Fibroblast of skin of right biceps (primary cell): ENCODE data around the gene ZSWIM3.
"Not testable (repeated sequence)": the region's sequence is repeated elsewhere in the genome, so short reads cannot be mapped to it uniquely, and the experiment has no call there.

ENCODE experiments used
- DNase-seq: peaks from one replicate; pipeline ENCODE4 v3.0.0-alpha.2; 2013

The ZSWIM3 gene

DNA sequence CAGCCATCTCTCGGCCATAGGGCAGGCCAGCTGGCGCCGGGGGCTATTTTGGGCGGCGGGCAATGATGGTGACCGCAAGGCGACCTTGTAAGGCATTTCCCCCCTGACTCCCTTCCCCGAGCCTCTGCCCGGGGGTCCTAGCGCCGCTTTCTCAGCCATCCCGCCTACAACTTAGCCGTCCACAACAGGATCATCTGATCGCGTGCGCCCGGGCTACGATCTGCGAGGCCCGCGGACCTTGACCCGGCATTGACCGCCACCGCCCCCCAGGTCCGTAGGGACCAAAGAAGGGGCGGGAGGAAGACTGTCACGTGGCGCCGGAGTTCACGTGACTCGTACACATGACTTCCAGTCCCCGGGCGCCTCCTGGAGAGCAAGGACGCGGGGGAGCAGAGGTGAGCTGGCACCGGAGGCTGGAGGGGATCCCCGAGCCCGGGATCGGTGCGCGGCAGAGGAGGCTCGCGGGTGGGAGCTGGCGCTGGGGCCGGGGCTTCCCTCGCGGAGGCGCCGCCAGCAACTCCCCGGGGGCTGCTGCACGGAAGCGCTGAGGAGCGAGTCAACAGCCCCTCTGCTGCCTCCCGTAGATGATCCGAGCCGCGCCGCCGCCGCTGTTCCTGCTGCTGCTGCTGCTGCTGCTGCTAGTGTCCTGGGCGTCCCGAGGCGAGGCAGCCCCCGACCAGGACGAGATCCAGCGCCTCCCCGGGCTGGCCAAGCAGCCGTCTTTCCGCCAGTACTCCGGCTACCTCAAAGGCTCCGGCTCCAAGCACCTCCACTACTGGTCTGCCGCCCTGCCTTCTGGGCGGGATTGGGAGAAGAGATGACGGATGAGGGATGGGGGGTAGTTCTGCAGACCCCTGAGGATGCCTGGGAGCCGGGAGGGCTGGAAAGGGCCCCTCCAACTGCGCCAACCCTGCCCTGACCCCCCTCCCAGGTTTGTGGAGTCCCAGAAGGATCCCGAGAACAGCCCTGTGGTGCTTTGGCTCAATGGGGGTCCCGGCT, 33.9 kb downstream of the ZSWIM3 start, which contains the start of the genes CTSA and NEURL2:
TSS of gene CTSA (plus strand) at position 351 of the 999 bp plus-strand sequence. CDS start at position 585, 234 bp downstream.
TSS of gene NEURL2 (minus strand) at position 224 of the 999 bp plus-strand sequence. CDS start at position 7, 217 bp downstream.
- DNase-seq = peak; percentile 94

DNA sequence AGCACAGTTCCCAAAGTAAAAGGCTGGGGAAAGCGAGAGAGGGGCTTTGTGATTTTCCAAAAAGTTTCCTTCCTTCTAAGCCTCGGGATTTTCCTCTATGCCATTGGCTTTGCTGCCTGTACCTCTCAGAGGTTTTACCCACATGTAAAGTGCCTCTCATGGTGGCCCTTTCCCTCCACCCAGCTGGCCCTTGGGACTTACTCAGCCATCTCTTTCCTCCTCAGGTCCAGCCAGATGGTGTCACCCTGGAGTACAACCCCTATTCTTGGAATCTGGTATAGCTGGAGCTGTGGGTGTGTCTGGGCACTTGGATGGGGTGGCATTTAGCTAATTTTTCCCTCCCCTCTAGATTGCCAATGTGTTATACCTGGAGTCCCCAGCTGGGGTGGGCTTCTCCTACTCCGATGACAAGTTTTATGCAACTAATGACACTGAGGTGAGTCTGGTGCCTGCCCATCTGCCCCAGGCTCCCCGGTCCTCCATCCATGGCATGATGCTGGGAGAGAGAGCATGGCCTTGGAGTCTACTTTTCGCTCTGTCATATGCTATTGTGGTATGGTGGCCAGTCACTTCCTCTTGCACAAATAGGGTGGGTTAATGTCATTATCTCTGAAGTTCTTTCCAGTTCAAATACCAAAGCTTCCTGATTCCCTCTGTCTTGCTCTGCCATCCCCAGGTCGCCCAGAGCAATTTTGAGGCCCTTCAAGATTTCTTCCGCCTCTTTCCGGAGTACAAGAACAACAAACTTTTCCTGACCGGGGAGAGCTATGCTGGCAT, 34.8 kb downstream of the ZSWIM3 start:
- peak; percentile 22 for DNase-seq

DNA sequence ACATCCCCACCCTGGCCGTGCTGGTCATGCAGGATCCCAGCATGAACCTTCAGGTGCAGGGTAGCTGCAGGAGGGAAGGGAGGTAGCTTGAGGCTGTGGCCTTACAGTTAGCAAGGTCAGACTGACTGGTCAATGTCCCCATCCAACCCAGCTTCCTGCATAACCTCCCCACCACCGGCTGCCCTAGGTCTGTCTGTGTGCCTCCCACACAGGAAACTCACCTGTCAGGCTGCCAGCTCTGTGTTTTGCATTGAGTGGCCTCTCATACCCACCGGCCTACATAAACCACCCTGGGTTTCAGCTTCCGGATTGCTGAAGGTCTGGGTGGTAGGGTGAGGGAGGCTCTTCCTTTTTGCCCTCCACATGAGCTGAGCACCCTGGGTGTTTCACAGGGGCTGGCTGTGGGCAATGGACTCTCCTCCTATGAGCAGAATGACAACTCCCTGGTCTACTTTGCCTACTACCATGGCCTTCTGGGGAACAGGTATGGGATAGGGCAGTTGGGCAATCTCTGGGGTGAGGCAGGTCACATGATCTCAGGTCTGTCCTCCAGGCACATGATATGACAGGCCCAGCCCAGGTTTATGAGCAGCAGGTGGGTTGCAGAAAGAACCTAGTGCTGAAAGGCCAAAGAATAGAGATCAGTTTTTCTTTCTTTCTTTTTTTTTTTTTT, 35.5 kb downstream of the ZSWIM3 start:
- DNase-seq = no peak

DNA sequence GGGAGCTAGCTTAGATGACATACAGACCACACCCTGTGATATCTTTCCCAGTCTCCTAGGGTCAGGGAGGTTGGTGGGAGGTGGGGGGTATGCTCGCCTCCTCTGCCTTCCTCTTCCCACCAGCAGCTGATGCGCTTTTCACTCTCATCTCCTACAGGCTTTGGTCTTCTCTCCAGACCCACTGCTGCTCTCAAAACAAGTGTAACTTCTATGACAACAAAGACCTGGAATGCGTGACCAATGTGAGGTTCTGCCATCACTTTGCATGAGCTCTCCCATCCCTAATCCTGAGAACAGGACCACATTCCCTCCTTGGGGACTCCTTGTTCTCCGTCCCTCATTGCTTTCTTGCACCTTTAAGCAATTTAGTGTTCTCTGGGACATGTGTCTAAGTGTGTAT, 36.4 kb downstream of the ZSWIM3 start:
- no peak for DNase-seq

DNA sequence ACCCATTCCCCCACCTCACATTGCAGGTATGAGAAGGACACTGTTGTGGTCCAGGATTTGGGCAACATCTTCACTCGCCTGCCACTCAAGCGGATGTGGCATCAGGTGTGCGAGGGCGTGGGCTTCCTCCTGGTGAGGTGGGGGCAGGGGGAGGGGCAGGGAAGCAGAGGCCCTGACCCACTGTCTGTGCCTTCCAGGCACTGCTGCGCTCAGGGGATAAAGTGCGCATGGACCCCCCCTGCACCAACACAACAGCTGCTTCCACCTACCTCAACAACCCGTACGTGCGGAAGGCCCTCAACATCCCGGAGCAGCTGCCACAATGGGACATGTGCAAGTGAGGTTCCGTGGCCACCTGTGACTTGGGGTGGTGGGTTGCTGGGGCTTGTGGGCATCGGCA, 37.4 kb downstream of the ZSWIM3 start:
- no peak for DNase-seq

DNA sequence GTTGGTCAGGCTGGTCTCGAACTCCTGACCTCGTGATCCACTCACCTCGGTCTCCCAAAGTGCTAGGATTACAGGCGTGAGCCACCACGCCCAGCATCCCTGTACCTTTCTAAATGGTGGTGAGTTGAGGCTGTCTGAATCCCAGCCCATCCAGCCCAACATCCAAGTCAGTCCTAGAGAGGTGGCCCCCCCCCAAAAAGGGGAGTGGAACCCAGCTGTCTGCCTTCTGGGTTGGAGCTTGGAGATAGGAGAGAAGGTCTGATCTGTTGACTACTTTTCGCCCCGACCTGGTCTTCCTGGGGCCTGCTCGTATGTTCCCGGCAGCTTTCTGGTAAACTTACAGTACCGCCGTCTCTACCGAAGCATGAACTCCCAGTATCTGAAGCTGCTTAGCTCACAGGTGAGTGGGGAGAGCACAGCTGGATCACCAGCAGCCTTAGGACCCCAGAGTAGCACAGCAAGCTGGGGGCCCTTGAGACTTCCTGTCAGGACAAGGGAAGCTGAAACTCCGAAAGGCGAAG, 39.3 kb downstream of the ZSWIM3 start:
- no peak for DNase-seq

DNA sequence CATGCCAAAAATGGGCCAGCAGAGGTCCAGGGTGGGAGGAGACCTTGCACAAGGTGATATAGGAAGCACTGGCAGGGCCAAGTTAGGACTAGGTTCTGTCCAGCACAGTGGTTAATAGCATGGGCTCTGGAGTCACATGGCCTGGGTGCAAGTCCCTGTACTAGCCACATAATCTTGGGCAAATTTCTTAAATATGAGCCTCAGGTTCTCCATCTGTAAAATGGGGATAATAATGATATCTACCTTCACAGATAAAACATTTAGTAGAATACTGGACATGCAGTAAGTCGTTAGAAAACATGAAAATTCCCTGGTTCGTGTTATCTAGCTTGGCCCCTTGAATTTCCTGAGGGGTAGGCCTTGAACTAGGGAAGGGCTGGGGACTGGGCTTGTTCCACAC, 39.9 kb downstream of the ZSWIM3 start:
- no peak for DNase-seq

DNA sequence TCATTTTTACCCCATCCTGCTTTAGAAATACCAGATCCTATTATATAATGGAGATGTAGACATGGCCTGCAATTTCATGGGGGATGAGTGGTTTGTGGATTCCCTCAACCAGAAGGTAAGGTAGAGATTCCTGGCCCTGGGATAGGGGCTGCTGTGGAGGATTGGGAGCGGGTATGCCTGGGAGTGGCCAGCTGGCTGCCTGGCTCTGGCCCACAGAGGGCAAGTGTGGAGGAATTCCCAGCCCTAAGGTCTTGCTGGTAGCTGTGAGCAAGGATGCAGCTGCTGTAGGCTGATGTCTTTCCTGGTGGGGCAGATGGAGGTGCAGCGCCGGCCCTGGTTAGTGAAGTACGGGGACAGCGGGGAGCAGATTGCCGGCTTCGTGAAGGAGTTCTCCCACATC, 40.3 kb downstream of the ZSWIM3 start:
- no peak for DNase-seq

DNA sequence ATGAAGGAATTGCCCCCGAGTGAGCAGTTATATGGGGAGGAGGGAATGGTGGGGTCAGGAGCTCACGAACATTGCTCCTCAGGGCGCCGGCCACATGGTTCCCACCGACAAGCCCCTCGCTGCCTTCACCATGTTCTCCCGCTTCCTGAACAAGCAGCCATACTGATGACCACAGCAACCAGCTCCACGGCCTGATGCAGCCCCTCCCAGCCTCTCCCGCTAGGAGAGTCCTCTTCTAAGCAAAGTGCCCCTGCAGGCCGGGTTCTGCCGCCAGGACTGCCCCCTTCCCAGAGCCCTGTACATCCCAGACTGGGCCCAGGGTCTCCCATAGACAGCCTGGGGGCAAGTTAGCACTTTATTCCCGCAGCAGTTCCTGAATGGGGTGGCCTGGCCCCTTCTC, 40.9 kb downstream of the ZSWIM3 start:
- no peak for DNase-seq

DNA sequence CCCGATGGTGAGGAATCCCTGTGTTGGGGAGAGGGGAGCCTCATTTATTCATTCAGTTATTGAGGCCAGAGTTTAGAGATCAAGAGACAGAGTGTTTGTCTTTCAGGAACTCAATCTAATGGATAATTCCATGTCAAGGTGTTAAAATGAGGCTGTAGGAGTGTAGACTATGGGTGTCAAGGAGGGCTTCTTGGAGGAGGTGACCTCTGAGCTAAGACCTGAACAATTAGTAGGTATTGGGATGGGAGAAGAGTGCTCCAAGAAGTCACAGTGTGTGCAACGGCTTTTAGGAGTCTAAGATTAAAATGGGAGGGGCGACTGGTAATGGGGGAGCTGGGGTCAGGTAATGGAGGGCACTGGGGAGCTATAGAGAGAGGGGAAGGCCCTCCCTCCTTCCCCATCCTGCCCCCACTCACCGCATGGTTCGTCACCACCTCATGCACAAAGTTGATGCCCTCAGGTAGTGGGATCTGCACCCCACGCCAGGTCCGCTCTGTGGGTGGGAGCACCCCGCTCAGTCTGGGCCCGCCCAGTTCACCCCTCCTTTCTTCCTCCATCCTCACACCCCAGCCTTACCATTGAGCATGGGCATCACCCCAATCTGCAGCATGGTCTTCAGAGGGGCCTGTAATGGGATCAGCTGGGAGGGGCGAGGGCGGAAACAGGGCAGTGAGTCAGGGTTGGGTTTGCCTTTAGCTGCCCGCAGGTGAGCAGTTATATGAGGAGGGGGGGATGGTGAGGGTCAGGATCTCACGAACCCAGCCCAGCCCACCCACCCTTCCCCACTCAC, 41.8 kb downstream of the ZSWIM3 start:
- DNase-seq = no peak

DNA sequence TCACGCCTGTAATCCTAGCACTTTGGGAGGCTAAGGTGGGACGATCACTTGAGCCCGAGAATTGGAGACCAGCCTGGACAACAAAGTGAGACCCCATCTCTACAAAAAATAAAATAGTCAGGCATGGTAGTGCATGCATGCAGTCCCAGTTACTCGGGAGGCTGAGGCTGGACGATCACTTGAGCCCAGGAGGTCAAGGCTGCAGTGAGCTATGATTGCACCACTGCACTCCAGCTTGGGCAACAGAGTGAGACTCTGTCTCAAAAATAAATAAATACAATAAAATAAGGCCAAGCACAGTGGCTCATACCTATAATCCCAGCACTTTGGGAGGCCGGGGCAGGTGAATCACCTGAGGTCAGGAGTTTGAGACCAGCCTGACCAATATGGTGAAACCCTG, 43.9 kb downstream of the ZSWIM3 start:
- DNase-seq = not testable (repeated sequence)

DNA sequence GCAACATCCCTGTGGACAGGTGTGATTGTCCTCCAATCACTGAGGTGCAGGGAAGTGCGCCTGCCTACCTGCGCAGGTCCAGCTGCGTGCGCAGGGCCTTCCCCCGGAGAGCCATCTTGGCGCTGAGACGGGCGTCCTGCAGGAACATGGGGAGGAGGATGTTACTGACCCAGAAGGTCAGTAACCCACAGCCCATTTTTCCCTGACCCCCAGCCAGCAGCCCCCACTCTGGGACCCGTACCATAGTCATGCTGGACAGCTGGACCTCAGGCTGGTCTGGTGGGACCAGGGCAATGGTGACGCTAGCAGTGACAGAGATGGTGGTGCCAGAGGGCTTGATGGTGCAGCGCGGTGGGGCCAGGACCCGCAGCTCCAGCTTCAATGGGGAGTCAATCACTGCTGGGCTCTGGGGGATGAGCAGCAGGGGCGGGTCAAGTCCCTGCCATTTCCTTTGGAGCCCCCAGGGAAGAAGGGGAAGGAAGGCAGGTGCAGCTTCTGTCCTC, 44.8 kb downstream of the ZSWIM3 start:
- no peak for DNase-seq

DNA sequence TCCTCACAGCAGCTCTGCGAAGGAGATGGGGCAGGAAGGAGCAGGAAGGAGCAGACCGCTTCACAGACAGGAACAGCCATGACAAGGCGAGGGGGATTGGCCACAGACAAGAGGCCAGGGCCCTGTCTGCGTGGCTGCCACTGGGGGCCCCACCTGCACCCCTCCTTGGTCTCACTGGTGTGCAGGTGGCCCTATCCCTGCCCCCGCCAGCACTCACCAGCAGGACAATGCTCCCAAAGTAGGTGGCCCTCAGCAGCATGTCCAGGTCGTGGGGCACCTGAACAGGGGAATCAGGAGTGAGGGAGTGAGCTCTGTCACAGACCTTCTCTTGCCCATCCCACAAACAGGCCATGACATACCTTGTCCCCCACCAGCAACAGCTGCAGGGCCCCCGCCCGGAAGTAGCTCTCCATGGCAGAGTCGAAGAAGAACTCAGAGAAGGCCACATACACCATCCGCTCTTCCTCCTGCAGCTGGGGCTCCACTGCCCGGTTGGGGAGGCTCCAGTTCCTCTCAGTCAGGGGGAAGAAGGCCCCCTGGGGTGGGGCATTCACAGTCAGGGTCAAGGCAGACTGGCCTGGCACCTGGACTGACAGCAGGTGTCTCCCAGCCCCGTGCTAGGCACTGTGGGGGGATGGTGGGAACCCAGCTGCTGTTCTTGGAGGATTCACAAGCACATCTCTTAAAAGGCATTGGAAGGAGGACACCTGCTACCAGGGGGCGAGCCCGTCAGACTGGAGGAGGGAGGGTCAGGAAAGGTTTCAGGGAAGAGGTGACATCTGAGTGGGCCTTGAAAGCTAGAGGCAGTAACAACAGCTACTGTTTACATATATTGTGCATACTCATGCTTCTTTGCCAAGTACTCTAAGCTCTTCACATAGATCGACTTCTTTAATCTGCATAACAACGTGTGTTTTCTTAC, 47.4 kb downstream of the ZSWIM3 start:
- DNase-seq = no peak

DNA sequence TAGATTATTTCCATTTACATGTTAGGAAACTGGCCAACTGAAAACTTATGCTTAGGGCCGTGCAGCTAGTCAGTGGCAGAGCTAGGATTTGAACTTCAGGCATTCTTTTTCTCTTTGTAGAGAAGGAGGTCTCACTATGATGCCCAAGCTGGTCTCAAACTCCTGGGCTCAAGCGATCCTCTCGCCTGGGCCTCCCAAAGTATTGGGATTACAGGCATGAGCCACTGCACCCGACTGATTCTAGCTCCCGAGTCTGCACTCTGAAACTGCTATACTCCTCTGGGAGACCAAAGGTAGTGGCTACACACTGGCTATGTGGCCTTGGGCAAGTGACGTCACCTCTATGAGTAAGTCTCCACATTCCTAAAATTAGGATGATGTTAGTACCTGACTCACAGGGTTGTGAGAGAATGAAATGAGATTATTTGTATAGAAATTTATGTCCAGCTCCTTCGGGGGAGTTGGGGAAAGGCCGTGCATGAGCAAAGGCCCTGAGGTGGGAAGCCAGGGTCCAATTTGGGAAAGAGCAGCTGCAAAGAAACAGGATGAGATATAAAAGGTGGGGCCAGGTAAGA, 48.2 kb downstream of the ZSWIM3 start:
- peak; percentile 78 for DNase-seq

DNA sequence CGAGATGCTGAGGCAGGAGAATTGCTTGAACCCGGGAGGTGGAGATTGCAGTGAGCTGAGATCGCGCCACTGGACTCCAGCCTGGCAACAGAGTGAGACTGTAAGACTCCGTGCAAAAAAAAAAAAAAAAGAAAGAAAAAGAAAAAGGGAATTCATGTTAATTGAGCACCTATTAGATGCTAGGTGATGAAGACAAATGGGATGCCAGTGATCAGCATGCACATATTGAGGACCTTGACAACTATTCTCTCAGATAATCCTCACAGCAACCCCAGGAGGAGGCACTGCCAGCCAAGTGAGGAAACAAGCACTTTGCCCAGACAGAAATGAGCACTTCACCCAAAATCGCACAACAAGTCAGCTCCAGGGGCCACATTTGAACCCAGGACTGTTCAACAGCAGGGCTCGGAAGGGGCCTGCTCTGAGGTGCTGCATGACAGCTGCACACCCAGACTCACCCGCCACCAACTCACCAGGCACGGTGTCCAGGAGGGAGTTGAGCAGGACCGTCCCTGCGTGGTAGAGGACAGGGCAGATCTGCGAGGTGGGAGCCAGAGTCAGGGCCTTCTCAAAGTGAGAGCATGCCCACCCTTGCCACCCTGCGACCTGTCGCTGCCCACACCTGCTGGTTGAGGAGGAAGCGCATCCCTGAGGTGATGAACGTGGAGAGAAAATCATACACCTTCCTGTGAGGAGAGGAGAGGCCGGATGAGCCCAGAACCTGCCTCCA, 50.0 kb downstream of the ZSWIM3 start:
- DNase-seq = no peak

DNA sequence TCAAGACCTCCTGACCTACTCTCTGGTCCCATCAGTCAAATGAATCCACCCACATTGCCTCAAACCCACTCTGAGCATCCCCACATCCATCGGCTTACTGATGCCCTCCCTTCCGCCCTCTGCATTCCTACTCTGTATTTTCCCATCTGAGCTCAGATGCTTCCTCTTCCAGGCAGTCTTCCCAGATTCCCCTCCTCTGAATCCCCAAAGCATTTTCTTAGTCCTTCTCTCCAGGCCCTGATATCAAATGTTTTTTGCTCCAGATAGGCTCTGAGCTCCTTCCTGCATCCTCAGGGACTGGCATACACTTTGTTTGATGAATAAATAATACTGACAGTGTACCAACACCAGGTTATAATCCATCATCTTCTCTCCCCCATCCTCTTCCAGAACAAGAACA, 50.7 kb downstream of the ZSWIM3 start:
- DNase-seq = no peak

DNA sequence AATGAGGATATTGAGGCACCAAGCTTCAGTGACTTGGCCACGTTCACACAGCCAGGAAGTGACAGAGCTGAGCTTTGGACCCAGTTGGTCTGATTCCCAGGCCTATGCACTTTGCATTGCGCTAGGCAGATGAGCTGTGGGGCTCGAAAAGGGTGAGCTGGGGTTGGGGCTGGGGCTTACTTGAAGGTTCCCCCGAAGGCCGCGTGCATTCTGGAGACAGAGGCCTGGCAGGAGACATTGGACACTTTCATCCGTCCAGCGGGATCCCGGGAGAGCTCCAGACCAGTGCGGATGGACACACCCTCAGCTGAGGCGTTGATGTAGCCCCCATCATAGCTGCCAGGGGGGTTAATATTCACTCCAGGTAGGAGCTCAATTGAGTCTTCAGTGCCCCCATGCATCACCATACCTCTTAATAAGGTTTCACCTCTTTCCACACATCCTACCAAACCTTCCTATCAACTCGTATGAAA, 52.0 kb downstream of the ZSWIM3 start:
- DNase-seq = no peak

DNA sequence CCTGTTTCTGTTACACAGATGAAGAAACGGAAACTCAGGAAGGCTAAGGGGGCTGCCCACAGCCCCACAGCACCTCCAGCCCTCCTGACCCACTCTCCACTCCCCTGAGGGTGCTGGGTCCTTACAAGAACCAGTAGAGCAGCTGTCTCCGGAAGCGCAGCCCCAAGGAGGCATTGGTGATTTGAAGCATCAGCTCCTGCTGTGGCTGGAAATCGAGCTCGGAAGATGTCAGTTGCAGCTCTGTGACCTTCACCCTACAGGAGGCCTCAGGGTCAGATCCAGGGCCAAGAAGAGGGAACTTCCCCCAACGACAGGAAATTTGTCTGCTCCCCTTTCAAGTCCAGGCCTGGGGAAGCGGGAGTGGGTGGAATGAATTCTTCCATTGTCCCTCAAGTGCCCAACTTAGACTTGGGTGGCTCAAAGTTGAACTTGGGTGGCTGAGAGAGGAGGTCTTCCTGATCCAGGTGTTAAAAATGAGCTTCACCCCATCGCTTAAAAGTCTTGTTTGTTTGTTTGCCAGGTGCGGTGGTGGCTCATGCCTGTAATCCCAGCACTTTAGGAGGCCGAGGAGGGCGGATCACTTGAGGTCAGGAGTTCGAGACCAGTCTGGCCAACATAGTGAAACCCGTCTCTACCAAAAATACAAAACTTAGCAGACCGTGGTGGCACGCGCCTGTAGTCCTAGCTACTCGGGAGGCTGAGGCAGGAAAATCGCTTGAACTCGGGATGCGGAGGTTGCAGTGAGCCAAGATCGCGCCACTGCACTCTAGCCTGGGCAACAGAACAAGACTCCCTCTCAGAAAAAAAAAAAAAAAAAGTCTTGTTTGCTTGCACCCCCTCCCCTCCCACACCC, 52.6 kb downstream of the ZSWIM3 start:
- no peak for DNase-seq
